GM23338 (cell line): ENCODE measurements around the gene SETMAR.

Source experiments
- CREB1 ChIP-seq: fragments of 250-450 bp; sonication (Bioruptor Pico); IDR thresholded peaks from 2 replicates; pipeline ENCODE4 v1.5.0; 2020; ENCODE audit warnings: low read depth, mild to moderate bottlenecking, moderate library complexity
- CTCF ChIP-seq, 2 experiments: fragments of 200-600 bp in 1 of 2; sonication (generic) in 1 of 2; conservative IDR thresholded peaks; 2 replicates each; pipeline versions ENCODE4 v1.5.1 to v1.6.1; 2016 to 2017; ENCODE audit warnings: antibody characterized with exemption in 2 of 2, low read depth in 2 of 2, mild to moderate bottlenecking in 2 of 2, moderate library complexity in 1 of 2
- EZH2 ChIP-seq: fragments of 200-600 bp; sonication (generic); IDR thresholded peaks from one replicate; pipeline ENCODE4 v1.8.0; 2017; ENCODE audit warnings: antibody characterized with exemption, mild to moderate bottlenecking, low read depth; ENCODE audit not compliant: unreplicated experiment
- EZH2phosphoT487 ChIP-seq: fragments of 200-600 bp; sonication (generic); IDR thresholded peaks from one replicate; pipeline ENCODE4 v1.8.1; 2018; ENCODE audit warnings: antibody characterized with exemption; ENCODE audit not compliant: unreplicated experiment
- JUNB ChIP-seq: IDR thresholded peaks from one replicate; pipeline ENCODE4 v1.6.1; 2016; ENCODE audit warnings: antibody characterized with exemption; ENCODE audit not compliant: unreplicated experiment
- POLR2AphosphoS5 ChIP-seq: IDR thresholded peaks from 2 replicates; pipeline ENCODE4 v1.6.1; 2016; ENCODE audit warnings: antibody characterized with exemption, low read depth
- ZNF331 ChIP-seq: fragments of 250-450 bp; sonication (Bioruptor Pico); IDR thresholded peaks from 2 replicates; pipeline ENCODE4 v1.5.0; 2020; ENCODE audit warnings: low read depth, mild to moderate bottlenecking, moderate library complexity
- ZNF462 ChIP-seq: fragments of 250-450 bp; sonication (Bioruptor Pico); IDR thresholded peaks from 2 replicates; pipeline ENCODE4 v1.5.0; 2020; ENCODE audit warnings: mild to moderate bottlenecking, moderate library complexity

GRCh38 chr3:4297486-4297885 lies 5.7 kb upstream of the SETMAR start:
- TF ChIP-seq CREB1: no peak
- TF ChIP-seq ZNF331 (CRISPR knock-in tag): no peak
- TF ChIP-seq POLR2AphosphoS5: no peak
- TF ChIP-seq CTCF (conservative IDR thresholded peaks at IDR 0.05; ENCODE audit: low read depth in 2 of 2): no peak
- no peak for TF ChIP-seq EZH2
- TF ChIP-seq EZH2phosphoT487: no peak
- TF ChIP-seq ZNF462 (CRISPR knock-in tag): no peak
- no peak for TF ChIP-seq JUNB
